K562 (cell line): ENCODE data around the gene ZDHHC18. TPM values are rescaled to one million over a fixed set of nuclear protein-coding genes. Genes with fewer than 3 reads are reported as not detected.

ENCODE experiments used
- ESRRA ChIP-seq: fragments of 450-650 bp; IDR thresholded peaks from 2 replicates; pipeline ENCODE4 v1.6.1; 2014; ENCODE audit warnings: low read depth, mild to moderate bottlenecking, moderate library complexity, borderline replicate concordance
- FOXK2 ChIP-seq, 2 experiments: fragments of 450-650 bp; IDR thresholded peaks in 1 of 2; conservative IDR thresholded peaks in 1 of 2; 2 replicates each; pipeline ENCODE4 v1.6.1; 2016; ENCODE audit warnings: low read depth in 2 of 2, mild to moderate bottlenecking in 1 of 2
- HDAC3 ChIP-seq: fragments of 450-650 bp; IDR thresholded peaks from 2 replicates; pipeline ENCODE4 v1.6.1; 2018; ENCODE audit warnings: borderline replicate concordance, mild to moderate bottlenecking, moderate library complexity; ENCODE audit not compliant: partially characterized antibody
- KAT2B ChIP-seq: IDR thresholded peaks from one replicate; pipeline ENCODE4 v1.6.1; 2012; ENCODE audit warnings: low read depth, mild to moderate bottlenecking, control low read depth, inconsistent platforms, low read length, moderate library complexity
- LARP7 ChIP-seq: fragments of 450-650 bp; IDR thresholded peaks from 2 replicates; pipeline ENCODE4 v1.6.1; 2016
- NONO ChIP-seq, 2 experiments: fragments of 200-400 bp in 1 of 2; fragments of 450-650 bp in 1 of 2; formaldehyde crosslinking in 1 of 2; IDR thresholded peaks; 2 replicates each; pipeline ENCODE4 v1.6.1; 2017; ENCODE audit warnings: low read depth in 2 of 2, mild to moderate bottlenecking in 2 of 2, moderate library complexity in 2 of 2, low read length in 1 of 2
- SMARCA4 ChIP-seq: fragments of 450-650 bp; IDR thresholded peaks from 2 replicates; pipeline ENCODE4 v1.6.1; 2016
- SP2 ChIP-seq: IDR thresholded peaks from 2 replicates; pipeline ENCODE4 v1.6.1; 2011; ENCODE audit warnings: mild to moderate bottlenecking, low read depth, low read length, moderate library complexity; ENCODE audit not compliant: poor library complexity, severe bottlenecking; ENCODE audit errors: extremely low read depth
- SPI1 ChIP-seq: IDR thresholded peaks from 2 replicates; pipeline ENCODE4 v1.6.1; 2011; ENCODE audit warnings: low read depth, low read length, control low read depth, borderline replicate concordance
- SRSF1 ChIP-seq: fragments of 200-400 bp; formaldehyde crosslinking; IDR thresholded peaks from 2 replicates; pipeline ENCODE4 v1.6.1; 2017; ENCODE audit warnings: mild to moderate bottlenecking, low read depth, low read length, moderate library complexity
- STAT5A ChIP-seq: IDR thresholded peaks from 2 replicates; pipeline ENCODE4 v1.6.1; 2012; ENCODE audit warnings: low read length, inconsistent platforms, borderline replicate concordance
- TRIM24 ChIP-seq, 2 experiments: fragments of 450-650 bp; IDR thresholded peaks; 2 replicates each; pipeline ENCODE4 v1.6.1; 2016
- ZNF121 ChIP-seq: sonication (generic); formaldehyde crosslinking; conservative IDR thresholded peaks from 2 replicates; pipeline ENCODE4 v1.8.0; 2022; ENCODE audit warnings: missing genetic modification reagents
- ZNF140 ChIP-seq: fragments of 250-450 bp; sonication (Bioruptor Pico); IDR thresholded peaks from 2 replicates; pipeline ENCODE4 v1.8.0; 2021; ENCODE audit warnings: moderate library complexity, mild to moderate bottlenecking, inconsistent platforms
- ZNF354B ChIP-seq: fragments of 250-450 bp; sonication (Bioruptor Pico); IDR thresholded peaks from 2 replicates; pipeline ENCODE4 v1.4.0; 2020
- polyA plus RNA-seq, 8 experiments: library from polyadenylated mRNA; depleted of rRNA in 4 of 8; stranded (reverse) in 5 of 8; unstranded in 3 of 8; fragments of >200 nt; fragmentation: Nextera tagmentation in 2 of 8; fragmentation: Illumina TruSeq in 1 of 8; extraction: Ambion mirVana in 2 of 8; extraction: Trizol in 1 of 8; gene quantifications; 2 replicates each; pipeline versions ENCODE4 v1.2.1 to v1.2.3, GENCODE V29; 2011 to 2014; ENCODE audit warnings: inconsistent platforms in 1 of 8, missing spikeins in 1 of 8
- total RNA-seq, 7 experiments: library from RNA; depleted of rRNA in 6 of 7; stranded (reverse); fragments of >200 nt in 6 of 7; fragmentation: Illumina TruSeq in 2 of 7; extraction: Trizol in 2 of 7; gene quantifications; 2 replicates each; pipeline versions ENCODE4 v1.2.1 to v1.2.3, GENCODE V29; 2011 to 2021; ENCODE audit warnings: low replicate concordance in 1 of 7
- TF ChIP-seq, protein P1 (sequence below): sonication (generic); formaldehyde crosslinking; IDR thresholded peaks from 2 replicates; pipeline ENCODE4 v1.4.0; 2020; ENCODE audit warnings: mild to moderate bottlenecking, missing genetic modification reagents
- TF ChIP-seq, protein P2 (sequence below), 2 experiments: fragments of 450-650 bp; IDR thresholded peaks; 2 replicates each; pipeline ENCODE4 v1.6.1; 2018; ENCODE audit warnings: mild to moderate bottlenecking in 2 of 2, low read depth in 1 of 2; ENCODE audit not compliant: partially characterized antibody in 2 of 2
- TF ChIP-seq, protein P3 (sequence below): fragments of 450-650 bp; IDR thresholded peaks from 2 replicates; pipeline ENCODE4 v1.7.0; 2016; ENCODE audit warnings: borderline replicate concordance
- TF ChIP-seq, protein P4 (sequence below): sonication (generic); formaldehyde crosslinking; IDR thresholded peaks from 2 replicates; pipeline ENCODE4 v1.5.0; 2020; ENCODE audit warnings: missing genetic modification reagents

ZDHHC18 gene
- total and polyA plus RNA-seq, 9 of the 15 experiments (the other 6 are each of a cell fraction or from before 2014, with no cell fraction given), result 0.42 to 35.6 (median 15.8) TPM

DNA sequence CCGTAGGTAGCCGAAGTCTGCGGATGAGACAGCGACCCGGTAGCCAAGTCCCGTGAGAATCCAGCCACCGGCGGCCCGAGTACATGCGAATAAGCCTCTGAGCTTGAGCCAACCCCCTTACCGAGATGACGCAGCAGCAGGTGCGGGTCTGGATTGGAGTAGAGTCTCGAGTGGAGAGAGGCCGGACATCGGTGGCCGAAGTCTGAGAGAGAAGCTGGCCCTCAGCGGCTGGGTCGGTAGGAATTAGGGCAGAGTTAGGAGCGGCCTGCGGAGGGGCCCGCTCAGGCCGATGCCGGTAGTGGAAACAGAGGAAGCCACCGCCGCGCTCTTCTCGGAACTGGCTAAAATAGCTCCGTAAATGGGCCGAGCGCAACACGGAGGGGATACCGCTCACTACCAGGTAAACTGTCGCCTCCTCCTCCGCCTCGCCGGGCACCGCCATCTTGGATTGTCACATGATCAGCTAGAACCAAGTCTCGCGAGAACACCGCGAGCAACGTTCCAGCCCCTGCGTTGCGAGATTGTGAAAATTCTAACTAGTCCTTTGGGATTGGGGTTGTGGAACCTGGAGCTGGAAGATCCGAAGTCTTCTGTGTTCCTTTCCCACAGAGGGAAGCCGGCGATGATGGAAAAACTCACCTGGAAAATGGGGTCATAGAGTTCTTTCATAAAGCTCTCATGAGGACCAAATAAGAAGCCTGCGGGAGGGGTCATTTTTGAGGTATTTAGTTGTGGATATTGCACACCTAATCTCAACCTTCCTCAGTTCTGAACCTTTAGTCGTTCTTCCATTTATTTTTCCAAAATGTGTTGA is 73.7 kb downstream of the ZDHHC18 start, which contains the start of gene GPATCH3 (continued):
- peak; percentile 79 to 84; a peak in 3 of 4 replicates for TF ChIP-seq FOXK2 (conservative IDR thresholded peaks at IDR 0.05 in 1 of 2, IDR thresholded peaks at IDR 0.05 in 1 of 2; ENCODE audit: low read depth in 2 of 2)
- no peak for TF ChIP-seq ZNF354B (CRISPR knock-in tag)
- no peak for TF ChIP-seq SMARCA4
- TF ChIP-seq HDAC3, result peak; percentile 79
- 0 out of 4 replicates have a peak, but pooled peaks have one; percentile 9 to 41 for TF ChIP-seq TRIM24 (IDR thresholded peaks at IDR 0.05)
- TF ChIP-seq, protein P1, sequence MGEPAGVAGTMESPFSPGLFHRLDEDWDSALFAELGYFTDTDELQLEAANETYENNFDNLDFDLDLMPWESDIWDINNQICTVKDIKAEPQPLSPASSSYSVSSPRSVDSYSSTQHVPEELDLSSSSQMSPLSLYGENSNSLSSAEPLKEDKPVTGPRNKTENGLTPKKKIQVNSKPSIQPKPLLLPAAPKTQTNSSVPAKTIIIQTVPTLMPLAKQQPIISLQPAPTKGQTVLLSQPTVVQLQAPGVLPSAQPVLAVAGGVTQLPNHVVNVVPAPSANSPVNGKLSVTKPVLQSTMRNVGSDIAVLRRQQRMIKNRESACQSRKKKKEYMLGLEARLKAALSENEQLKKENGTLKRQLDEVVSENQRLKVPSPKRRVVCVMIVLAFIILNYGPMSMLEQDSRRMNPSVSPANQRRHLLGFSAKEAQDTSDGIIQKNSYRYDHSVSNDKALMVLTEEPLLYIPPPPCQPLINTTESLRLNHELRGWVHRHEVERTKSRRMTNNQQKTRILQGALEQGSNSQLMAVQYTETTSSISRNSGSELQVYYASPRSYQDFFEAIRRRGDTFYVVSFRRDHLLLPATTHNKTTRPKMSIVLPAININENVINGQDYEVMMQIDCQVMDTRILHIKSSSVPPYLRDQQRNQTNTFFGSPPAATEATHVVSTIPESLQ (CRISPR knock-in tag), result peak; percentile 70; the same call in 1 of the 2 replicates
- TF ChIP-seq ZNF121 (CRISPR knock-in tag), result no peak
- TF ChIP-seq SP2, result peak; percentile 21
- TF ChIP-seq KAT2B, result no peak
- TF ChIP-seq NONO (IDR thresholded peaks at IDR 0.05; ENCODE audit: low read depth in 2 of 2, low read length in 1 of 2), result peak in 1 of 2 experiments; percentile 61; a peak in 1 of 4 replicates
- TF ChIP-seq SPI1, result no peak
- TF ChIP-seq ESRRA, result 0 out of 2 replicates have a peak, but pooled peaks have one; percentile 23
- TF ChIP-seq, protein P2, sequence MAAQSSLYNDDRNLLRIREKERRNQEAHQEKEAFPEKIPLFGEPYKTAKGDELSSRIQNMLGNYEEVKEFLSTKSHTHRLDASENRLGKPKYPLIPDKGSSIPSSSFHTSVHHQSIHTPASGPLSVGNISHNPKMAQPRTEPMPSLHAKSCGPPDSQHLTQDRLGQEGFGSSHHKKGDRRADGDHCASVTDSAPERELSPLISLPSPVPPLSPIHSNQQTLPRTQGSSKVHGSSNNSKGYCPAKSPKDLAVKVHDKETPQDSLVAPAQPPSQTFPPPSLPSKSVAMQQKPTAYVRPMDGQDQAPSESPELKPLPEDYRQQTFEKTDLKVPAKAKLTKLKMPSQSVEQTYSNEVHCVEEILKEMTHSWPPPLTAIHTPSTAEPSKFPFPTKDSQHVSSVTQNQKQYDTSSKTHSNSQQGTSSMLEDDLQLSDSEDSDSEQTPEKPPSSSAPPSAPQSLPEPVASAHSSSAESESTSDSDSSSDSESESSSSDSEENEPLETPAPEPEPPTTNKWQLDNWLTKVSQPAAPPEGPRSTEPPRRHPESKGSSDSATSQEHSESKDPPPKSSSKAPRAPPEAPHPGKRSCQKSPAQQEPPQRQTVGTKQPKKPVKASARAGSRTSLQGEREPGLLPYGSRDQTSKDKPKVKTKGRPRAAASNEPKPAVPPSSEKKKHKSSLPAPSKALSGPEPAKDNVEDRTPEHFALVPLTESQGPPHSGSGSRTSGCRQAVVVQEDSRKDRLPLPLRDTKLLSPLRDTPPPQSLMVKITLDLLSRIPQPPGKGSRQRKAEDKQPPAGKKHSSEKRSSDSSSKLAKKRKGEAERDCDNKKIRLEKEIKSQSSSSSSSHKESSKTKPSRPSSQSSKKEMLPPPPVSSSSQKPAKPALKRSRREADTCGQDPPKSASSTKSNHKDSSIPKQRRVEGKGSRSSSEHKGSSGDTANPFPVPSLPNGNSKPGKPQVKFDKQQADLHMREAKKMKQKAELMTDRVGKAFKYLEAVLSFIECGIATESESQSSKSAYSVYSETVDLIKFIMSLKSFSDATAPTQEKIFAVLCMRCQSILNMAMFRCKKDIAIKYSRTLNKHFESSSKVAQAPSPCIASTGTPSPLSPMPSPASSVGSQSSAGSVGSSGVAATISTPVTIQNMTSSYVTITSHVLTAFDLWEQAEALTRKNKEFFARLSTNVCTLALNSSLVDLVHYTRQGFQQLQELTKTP (IDR thresholded peaks at IDR 0.05; ENCODE audit: low read depth in 1 of 2, partially characterized antibody in 2 of 2), result peak; percentile 65 to 96
- no peak; the same call in 1 of the 2 replicates for TF ChIP-seq STAT5A
- no peak for TF ChIP-seq ZNF140
- peak; percentile 36; the same call in 1 of the 2 replicates for TF ChIP-seq LARP7
- TF ChIP-seq, protein P3, sequence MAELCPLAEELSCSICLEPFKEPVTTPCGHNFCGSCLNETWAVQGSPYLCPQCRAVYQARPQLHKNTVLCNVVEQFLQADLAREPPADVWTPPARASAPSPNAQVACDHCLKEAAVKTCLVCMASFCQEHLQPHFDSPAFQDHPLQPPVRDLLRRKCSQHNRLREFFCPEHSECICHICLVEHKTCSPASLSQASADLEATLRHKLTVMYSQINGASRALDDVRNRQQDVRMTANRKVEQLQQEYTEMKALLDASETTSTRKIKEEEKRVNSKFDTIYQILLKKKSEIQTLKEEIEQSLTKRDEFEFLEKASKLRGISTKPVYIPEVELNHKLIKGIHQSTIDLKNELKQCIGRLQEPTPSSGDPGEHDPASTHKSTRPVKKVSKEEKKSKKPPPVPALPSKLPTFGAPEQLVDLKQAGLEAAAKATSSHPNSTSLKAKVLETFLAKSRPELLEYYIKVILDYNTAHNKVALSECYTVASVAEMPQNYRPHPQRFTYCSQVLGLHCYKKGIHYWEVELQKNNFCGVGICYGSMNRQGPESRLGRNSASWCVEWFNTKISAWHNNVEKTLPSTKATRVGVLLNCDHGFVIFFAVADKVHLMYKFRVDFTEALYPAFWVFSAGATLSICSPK, result no peak
- TF ChIP-seq, protein P4, sequence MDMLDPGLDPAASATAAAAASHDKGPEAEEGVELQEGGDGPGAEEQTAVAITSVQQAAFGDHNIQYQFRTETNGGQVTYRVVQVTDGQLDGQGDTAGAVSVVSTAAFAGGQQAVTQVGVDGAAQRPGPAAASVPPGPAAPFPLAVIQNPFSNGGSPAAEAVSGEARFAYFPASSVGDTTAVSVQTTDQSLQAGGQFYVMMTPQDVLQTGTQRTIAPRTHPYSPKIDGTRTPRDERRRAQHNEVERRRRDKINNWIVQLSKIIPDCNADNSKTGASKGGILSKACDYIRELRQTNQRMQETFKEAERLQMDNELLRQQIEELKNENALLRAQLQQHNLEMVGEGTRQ (CRISPR knock-in tag), result peak; percentile 99
- TF ChIP-seq SRSF1, result no peak
